Measurements from ENCODE around the gene TPGS1. TPM values are rescaled to one million over a fixed set of nuclear protein-coding genes. Genes with fewer than 3 reads are reported as not detected.

Gene TPGS1
- total RNA-seq, 2 experiments from 2014 or later: 8.9 to 9.3 TPM

DNA sequence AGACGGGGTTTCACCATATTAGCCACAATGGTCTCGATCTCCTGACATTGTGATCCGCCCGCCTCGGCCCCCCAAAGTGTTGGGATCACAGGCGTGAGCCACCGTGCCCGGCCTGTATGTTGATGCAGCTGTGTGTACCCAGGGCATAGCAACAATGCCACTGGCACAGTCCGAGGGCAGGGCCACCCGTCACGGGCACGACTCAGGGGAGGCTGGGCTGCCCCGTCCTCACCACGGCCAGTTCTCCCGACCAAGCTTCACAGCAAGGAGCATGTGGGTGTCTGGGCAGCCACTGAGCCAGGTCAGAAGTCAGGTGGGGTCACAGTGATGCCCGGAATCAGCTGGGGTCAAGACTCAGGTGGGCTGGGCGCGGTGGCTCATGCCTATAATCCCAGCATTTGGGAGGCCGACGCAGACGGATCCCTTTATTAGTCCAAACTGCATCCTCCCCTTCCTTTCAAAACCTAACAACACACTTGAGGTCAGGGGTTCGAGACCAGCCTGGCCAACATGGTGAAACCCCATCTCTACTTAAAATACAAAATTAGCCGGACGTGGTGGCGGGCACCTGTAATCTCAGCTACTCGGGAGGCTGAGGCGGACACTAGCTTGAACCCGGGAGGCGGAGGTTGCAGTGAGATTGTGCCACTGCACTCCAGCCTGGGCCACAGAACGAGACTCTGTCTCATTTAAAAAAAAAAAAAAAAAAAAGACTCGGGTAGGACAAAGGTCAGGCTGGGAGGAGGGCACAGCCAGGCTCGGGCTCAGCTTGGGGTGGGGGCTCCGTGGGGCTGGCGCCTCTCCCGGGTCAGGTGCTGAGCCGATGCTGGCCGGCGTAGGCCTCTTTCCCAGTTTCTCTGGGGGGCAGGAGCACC, 23.1 kb downstream of the TPGS1 start:
- Mint-ChIP-seq H3K4me1 (ENCODE audit: low read depth) (peaks cover 22% of the 10 kb centered on the region), H3K27ac (peak overlapping the region; percentile 88), H3K4me3 (peak overlapping the region; percentile 81), H3K36me3 (ENCODE audit: low read depth) (no peaks in the 10 kb centered on the region), H3K27me3 (peaks cover 1% of the 10 kb centered on the region), H3K9me3 (no peaks in the 10 kb centered on the region)
- no peak for ATAC-seq
- no peak for DNase-seq
- POLR2A ChIA-PET: interaction anchor here (0.6 to 2.2 kb wide), 6 partner anchors 9 to 265 kb away, joined by 3 to 9 read pairs (median 4); no protein-coding TSS in a partner anchor
- intact Hi-C loops (cut with micrococcal nuclease): no loop called here
- no peak for TF ChIP-seq CTCF (IDR thresholded peaks at IDR 0.05)
- CTCF ChIA-PET: interaction anchor here (1.0 to 4.0 kb wide), 4 partner anchors 10 to 24 kb away, joined by 3 to 45 read pairs (median 16); no protein-coding TSS in a partner anchor

DNA sequence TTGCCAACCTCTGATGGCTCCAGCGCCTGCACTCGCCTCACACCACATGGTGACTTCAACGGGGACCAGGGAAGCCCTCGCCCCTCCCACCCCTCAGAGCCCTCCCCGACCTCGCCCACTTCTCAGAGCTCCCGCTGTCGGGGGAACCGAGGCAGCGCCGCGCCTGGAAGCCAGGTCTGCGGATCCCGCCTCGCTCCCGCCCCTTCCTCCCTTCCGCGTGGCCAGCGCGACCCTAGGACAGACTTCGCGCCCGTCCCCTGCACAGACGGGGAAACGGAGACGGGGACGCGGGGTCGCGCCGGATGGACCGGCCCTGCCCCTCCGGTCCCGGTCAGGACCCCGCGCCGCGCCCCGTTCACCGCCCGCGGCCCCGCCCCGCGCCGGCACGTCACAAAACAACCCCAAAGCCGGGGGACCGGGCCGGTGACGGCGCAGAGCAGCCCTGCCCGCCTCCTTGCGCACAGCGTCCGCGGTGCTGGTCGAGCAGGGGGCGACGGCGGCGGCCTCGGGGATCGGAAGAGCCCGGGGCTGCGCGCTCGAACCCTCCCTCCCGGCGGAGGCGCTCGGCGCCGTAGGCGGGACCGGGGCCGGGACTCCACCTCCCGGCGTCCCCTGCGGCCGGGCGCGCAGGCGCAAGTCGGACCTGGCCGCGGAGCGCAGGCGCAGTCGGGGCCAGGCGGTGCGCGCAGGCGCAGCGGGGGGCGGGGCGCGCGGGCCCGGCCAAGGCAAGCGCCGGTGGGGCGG, 23.9 kb downstream of the TPGS1 start:
- Mint-ChIP-seq H3K36me3 (ENCODE audit: low read depth) (no peaks in the 10 kb centered on the region), H3K27ac (peak overlapping the region; percentile 88), H3K4me3 (peak overlapping the region; percentile 81), H3K4me1 (ENCODE audit: low read depth) (peaks cover 22% of the 10 kb centered on the region), H3K27me3 (no peaks in the 10 kb centered on the region), H3K9me3 (no peaks in the 10 kb centered on the region)
- ChIA-PET POLR2A (interaction anchor here (0.5 to 2.6 kb wide), 8 partner anchors 10 to 498 kb away, joined by 3 to 20 read pairs (median 5); partner anchors contain the start of gene BSG), CTCF (interaction anchor here (1.0 to 4.0 kb wide), 11 partner anchors 11 to 103 kb away, joined by 3 to 45 read pairs (median 6); partner anchors contain the start of genes POLRMT and TPGS1)
- no peak for TF ChIP-seq CTCF (IDR thresholded peaks at IDR 0.05)
- DNase-seq (peak; percentile 88), ATAC-seq (peak; percentile 84)
- intact Hi-C loops (cut with micrococcal nuclease): no loop called here

DNA sequence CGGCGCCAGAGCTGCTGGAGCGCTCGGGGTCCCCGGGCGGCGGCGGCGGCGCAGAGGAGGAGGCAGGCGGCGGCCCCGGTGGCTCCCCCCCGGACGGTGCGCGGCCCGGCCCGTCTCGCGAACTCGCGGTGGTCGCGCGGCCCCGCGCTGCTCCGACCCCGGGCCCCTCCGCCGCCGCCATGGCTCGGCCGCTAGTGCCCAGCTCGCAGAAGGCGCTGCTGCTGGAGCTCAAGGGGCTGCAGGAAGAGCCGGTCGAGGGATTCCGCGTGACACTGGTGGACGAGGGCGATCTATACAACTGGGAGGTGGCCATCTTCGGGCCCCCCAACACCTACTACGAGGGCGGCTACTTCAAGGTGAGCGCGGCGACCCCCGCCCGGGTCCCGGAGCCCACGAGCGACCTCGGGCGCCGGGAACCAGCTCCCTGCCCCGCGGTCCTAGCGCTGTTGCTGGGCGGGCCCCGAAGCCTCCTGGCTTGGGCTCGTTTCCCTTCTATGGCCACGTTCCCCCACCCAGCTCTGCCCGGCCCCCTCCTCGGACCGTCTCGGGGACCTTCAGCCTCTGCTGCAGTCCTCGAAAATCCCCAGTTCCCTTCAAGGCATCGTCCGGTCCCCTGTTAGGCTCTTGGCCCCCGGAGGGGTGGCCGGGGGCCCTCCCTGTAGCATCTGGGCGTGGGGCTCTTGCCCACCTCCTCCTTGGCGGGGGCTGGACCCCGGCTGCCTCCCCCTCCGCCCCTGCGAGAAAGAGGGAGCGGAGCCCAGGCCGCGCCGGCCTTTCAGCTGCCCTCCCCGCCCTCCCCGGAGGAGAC, 24.7 kb downstream of the TPGS1 start, which contains the start of gene CDC34:
Gene CDC34 (plus strand): TSS at position 8 of the 808 bp plus-strand sequence. CDS start 172 bp downstream, at position 180.
- Mint-ChIP-seq H3K4me1 (ENCODE audit: low read depth) (peaks cover 20% of the 10 kb centered on the region), H3K27ac (peak within 1 kb of the TSS; percentile 88), H3K27me3 (no peaks in the 10 kb centered on the region), H3K4me3 (peak within 1 kb of the TSS; percentile 87), H3K9me3 (no peaks in the 10 kb centered on the region), H3K36me3 (ENCODE audit: low read depth) (no peaks in the 10 kb centered on the region)
- POLR2A ChIA-PET: interaction anchor here (0.5 to 2.6 kb wide), 6 partner anchors 11 to 1731 kb away, joined by 3 to 20 read pairs (median 6); partner anchors contain the start of gene BSG
- intact Hi-C loops (cut with micrococcal nuclease): no loop called here
- no peak for TF ChIP-seq CTCF (IDR thresholded peaks at IDR 0.05)
- peak; percentile 22 for ATAC-seq
- CTCF ChIA-PET: interaction anchor here (0.9 to 4.0 kb wide), 13 partner anchors 10 to 102 kb away, joined by 3 to 45 read pairs (median 5); partner anchors contain the start of genes BSG, POLRMT and TPGS1
- DNase-seq: no peak

GRCh38 chr19:532561-533363, 25.5 kb downstream of the TPGS1 start:
- no peaks in the 10 kb centered on the region for H3K9me3 Mint-ChIP-seq
- H3K4me3 Mint-ChIP-seq: peak overlapping the region; percentile 87
- ChIA-PET CTCF (interaction anchor here (0.7 to 4.0 kb wide), 15 partner anchors 9 to 101 kb away, joined by 3 to 45 read pairs (median 4); partner anchors contain the start of genes BSG, POLRMT and TPGS1), POLR2A (interaction anchor here (0.5 to 2.6 kb wide), 6 partner anchors 10 to 1730 kb away, joined by 3 to 20 read pairs (median 4); partner anchors contain the start of gene BSG)
- DNase-seq (peak; percentile 62), ATAC-seq (no peak)
- no peaks in the 10 kb centered on the region for H3K27me3 Mint-ChIP-seq
- peak overlapping the region; percentile 89 for H3K27ac Mint-ChIP-seq
- peaks cover 20% of the 10 kb centered on the region for H3K4me1 Mint-ChIP-seq (ENCODE audit: low read depth)
- intact Hi-C loops (cut with micrococcal nuclease): no loop called here
- no peaks in the 10 kb centered on the region for H3K36me3 Mint-ChIP-seq (ENCODE audit: low read depth)
- TF ChIP-seq CTCF (IDR thresholded peaks at IDR 0.05): peak; percentile 26

Data from activated CD8-positive, alpha-beta T cell treated with anti-CD3 and anti-CD28 coated beads for 36 hours (primary cell).